H1 (cell line): ENCODE data around the gene MCAT. TPM values are rescaled to one million over a fixed set of nuclear protein-coding genes. Genes with fewer than 3 reads are reported as not detected.

ENCODE experiments used
- CTCF ChIA-PET: fragments of 300-600 bp; sonication (Branson Sonifier 250); formaldehyde crosslinking; loops from one replicate; lab custom pipeline; 2021; ENCODE audit not compliant: partially characterized antibody; lab: Charles Lee
- POLR2A ChIA-PET: fragments of 300-600 bp; sonication (Branson Sonifier 250); formaldehyde crosslinking; loops from one replicate; lab custom pipeline; 2021; ENCODE audit warnings: inconsistent platforms; ENCODE audit not compliant: partially characterized antibody; lab: Charles Lee
- DNase-seq, 2 experiments: peaks; one replicate each; pipeline versions ENCODE4 v3.0.0 to v3.0.0-alpha.2; 2010 to 2022; ENCODE audit warnings: low spot score in 2 of 2, low read depth in 1 of 2, mixed read lengths in 1 of 2
- FAIRE-seq: peaks from 2 replicates; lab custom pipeline; 2011; peaks lifted over from hg19 to GRCh38; lab: Jason Lieb, UNC
- H2AFZ ChIP-seq: 2 replicates; pipeline ENCODE4 v1.8.1; 2012; ENCODE audit warnings: low read length, inconsistent platforms
- H2AK5ac ChIP-seq: 2 replicates; pipeline ENCODE4 v1.6.1; 2013; ENCODE audit warnings: low read depth, low read length
- H2BK120ac ChIP-seq: replicated peaks from 2 replicates; pipeline ENCODE3; 2013; ENCODE audit warnings: low read depth, low read length, inconsistent platforms
- H2BK12ac ChIP-seq: 2 replicates; pipeline ENCODE4 v1.6.1; 2013; ENCODE audit warnings: low read depth, low read length
- H2BK15ac ChIP-seq: 2 replicates; pipeline ENCODE4 v1.6.1; 2013; ENCODE audit warnings: low read length
- H2BK20ac ChIP-seq: 2 replicates; pipeline ENCODE4 v1.6.1; 2013; ENCODE audit warnings: low read length
- H2BK5ac ChIP-seq: 2 replicates; pipeline ENCODE4 v1.6.1; 2013; ENCODE audit warnings: low read depth, low read length
- H3K14ac ChIP-seq: 2 replicates; pipeline ENCODE4 v1.6.1; 2013; ENCODE audit warnings: inconsistent platforms; ENCODE audit not compliant: insufficient read length
- H3K18ac ChIP-seq: 2 replicates; pipeline ENCODE4 v1.6.1; 2013; ENCODE audit warnings: low read length; ENCODE audit errors: extremely low read depth
- H3K23ac ChIP-seq: 2 replicates; pipeline ENCODE4 v1.6.1; 2013; ENCODE audit warnings: inconsistent platforms; ENCODE audit not compliant: insufficient read length
- H3K23me2 ChIP-seq: 2 replicates; pipeline ENCODE4 v1.6.1; 2013; ENCODE audit warnings: low read depth, low read length
- H3K27ac ChIP-seq: 2 replicates; pipeline ENCODE4 v1.6.1; 2011; ENCODE audit warnings: low read depth, low read length, inconsistent platforms
- H3K27me3 ChIP-seq, 4 experiments: replicated peaks in 1 of 4; 1 replicate in 1 of 4; 2 replicates in 3 of 4; pipeline versions ENCODE4 v1.6.1 to v1.8.1; 2011 to 2013; ENCODE audit warnings: low read length in 3 of 4, mild to moderate bottlenecking in 3 of 4, inconsistent platforms in 2 of 4, mixed read lengths in 2 of 4, moderate library complexity in 1 of 4; ENCODE audit not compliant: control insufficient read depth in 3 of 4, insufficient read depth in 3 of 4; ENCODE audit errors: extremely low read depth in 1 of 4
- H3K36me3 ChIP-seq, 4 experiments: 2 replicates each; pipeline versions ENCODE4 v1.6.1 to v1.8.1; 2011 to 2013; ENCODE audit warnings: mild to moderate bottlenecking in 4 of 4, low read length in 3 of 4, moderate library complexity in 2 of 4, control low read depth in 1 of 4, inconsistent platforms in 1 of 4; ENCODE audit not compliant: insufficient read depth in 4 of 4, control insufficient read depth in 2 of 4
- H3K4ac ChIP-seq: replicated peaks from 2 replicates; pipeline ENCODE3; 2013; ENCODE audit warnings: low read length, low read depth, mixed read lengths, inconsistent platforms; ENCODE audit not compliant: insufficient read length
- H3K4me1 ChIP-seq, 4 experiments: replicated peaks in 1 of 4; 1 replicate in 1 of 4; 2 replicates in 3 of 4; pipeline versions ENCODE4 v1.6.1 to v1.8.1; 2011 to 2013; ENCODE audit warnings: low read length in 3 of 4, inconsistent platforms in 2 of 4, mixed read lengths in 1 of 4; ENCODE audit not compliant: insufficient read depth in 4 of 4, control insufficient read depth in 3 of 4
- H3K4me2 ChIP-seq, 2 experiments: 2 replicates each; pipeline versions ENCODE4 v1.6.1 to v1.8.1; 2011 to 2013; ENCODE audit warnings: low read depth in 2 of 2, low read length in 2 of 2, control low read depth in 1 of 2, inconsistent platforms in 1 of 2, mild to moderate bottlenecking in 1 of 2; ENCODE audit not compliant: insufficient read depth in 1 of 2
- H3K4me3 ChIP-seq, 4 experiments: fragments of 200-600, 300-600 bp in 1 of 4; sonication (generic), shearing (Covaris generic), sonication (Bioruptor Twin) in 1 of 4; 2 replicates each; pipeline versions ENCODE4 v1.5.1 to v1.8.1; 2011 to 2016; ENCODE audit warnings: low read length in 4 of 4, low read depth in 3 of 4, control low read depth in 2 of 4, inconsistent platforms in 2 of 4, mild to moderate bottlenecking in 2 of 4, mixed read lengths in 1 of 4, moderate library complexity in 1 of 4; ENCODE audit not compliant: insufficient read depth in 2 of 4; ENCODE audit errors: extremely low read depth in 1 of 4
- H3K56ac ChIP-seq: replicated peaks from 2 replicates; pipeline ENCODE3; 2013; ENCODE audit warnings: low read depth, mild to moderate bottlenecking, mixed read lengths, low read length, inconsistent platforms; ENCODE audit not compliant: insufficient read length
- H3K79me1 ChIP-seq: 2 replicates; pipeline ENCODE4 v1.6.1; 2013; ENCODE audit warnings: low read depth, low read length, control low read depth
- H3K79me2 ChIP-seq, 2 experiments: 2 replicates each; pipeline versions ENCODE4 v1.6.1 to v1.8.1; 2012 to 2013; ENCODE audit warnings: low read length in 2 of 2, mild to moderate bottlenecking in 2 of 2, inconsistent platforms in 1 of 2; ENCODE audit not compliant: insufficient read depth in 2 of 2, control insufficient read depth in 1 of 2
- H3K9ac ChIP-seq, 4 experiments: replicated peaks in 1 of 4; 1 replicate in 1 of 4; 2 replicates in 3 of 4; pipeline versions ENCODE4 v1.6.1 to v1.8.1; 2011 to 2013; ENCODE audit warnings: low read depth in 3 of 4, low read length in 3 of 4, control low read depth in 2 of 4, mild to moderate bottlenecking in 2 of 4, moderate library complexity in 2 of 4, inconsistent platforms in 1 of 4; ENCODE audit errors: extremely low read depth in 1 of 4
- H3K9me3 ChIP-seq, 2 experiments: 2 replicates each; pipeline versions ENCODE4 v1.6.1 to v1.8.1; 2012 to 2013; ENCODE audit warnings: mild to moderate bottlenecking in 2 of 2, moderate library complexity in 2 of 2, control low read depth in 1 of 2, inconsistent platforms in 1 of 2, low read depth in 1 of 2, low read length in 1 of 2, mixed read lengths in 1 of 2; ENCODE audit not compliant: insufficient read depth in 2 of 2
- H4K20me1 ChIP-seq, 2 experiments: replicated peaks in 1 of 2; 2 replicates each; pipeline versions ENCODE3 to v1.8.1; 2011 to 2013; ENCODE audit warnings: inconsistent platforms in 2 of 2, low read length in 2 of 2, mild to moderate bottlenecking in 1 of 2; ENCODE audit not compliant: insufficient read depth in 2 of 2, control insufficient read depth in 1 of 2
- H4K5ac ChIP-seq: 2 replicates; pipeline ENCODE4 v1.6.1; 2013; ENCODE audit warnings: low read length, low read depth, mixed read lengths, inconsistent platforms; ENCODE audit not compliant: insufficient read length
- H4K8ac ChIP-seq: 2 replicates; pipeline ENCODE4 v1.8.0; 2013; ENCODE audit warnings: mild to moderate bottlenecking, moderate library complexity, low read length, inconsistent platforms; ENCODE audit not compliant: insufficient read depth; ENCODE audit errors: extremely low read depth
- H4K91ac ChIP-seq: replicated peaks from 2 replicates; pipeline ENCODE3; 2013; ENCODE audit warnings: low read length, mixed read lengths, inconsistent platforms; ENCODE audit not compliant: insufficient read length
- HDAC6 ChIP-seq: IDR thresholded peaks from one replicate; pipeline ENCODE4 v1.7.1; 2012; ENCODE audit warnings: low read depth, mild to moderate bottlenecking, inconsistent platforms, low read length, moderate library complexity
- SIRT6 ChIP-seq: IDR thresholded peaks from one replicate; pipeline ENCODE4 v1.7.1; 2012; ENCODE audit warnings: low read length, inconsistent platforms
- WGBS, 2 experiments: shearing (Covaris generic) in 1 of 2; methylation state at CpG; one replicate each; pipeline versions ENCODE4 v1.1.6 to v1.1.7; 2013 to 2015; ENCODE audit warnings: low lambda C conversion rate in 2 of 2, mixed read lengths in 2 of 2, inconsistent platforms in 1 of 2, low coverage in 1 of 2, missing lambda C conversion rate in 1 of 2; ENCODE audit not compliant: insufficient replicate concordance in 2 of 2, insufficient coverage in 1 of 2, insufficient read length in 1 of 2; ENCODE audit errors: extremely low coverage in 1 of 2, missing lambda C conversion rate in 1 of 2; 5-methylcytosine and 5-hydroxymethylcytosine counted together
- polyA plus RNA-seq, 7 experiments: library from polyadenylated mRNA; depleted of rRNA in 3 of 7; stranded (reverse) in 5 of 7; unstranded in 2 of 7; fragments of >200 nt in 5 of 7; fragments of 200-250 nt in 2 of 7; gene quantifications; 1 replicate in 5 of 7; 2 replicates in 1 of 7; 4 replicates in 1 of 7; pipeline versions ENCODE4 v1.2.1 to v1.2.3, GENCODE V29; 2011 to 2013; ENCODE audit warnings: missing spikeins in 2 of 7, mixed read lengths in 2 of 7
- total RNA-seq: library from RNA; stranded (reverse); fragmentation: NEBNext Ultra II Directional; extraction: Animal tissue kit (Norgen Biotek cat#: 25700); gene quantifications from 2 replicates; pipeline ENCODE4 v1.2.1, GENCODE V29; 2021

Gene MCAT
- total and polyA plus RNA-seq, 2 of the 8 experiments (the other 6 are each of a cell fraction or from before 2014, with no cell fraction given): 15.8 to 17.4 TPM

DNA sequence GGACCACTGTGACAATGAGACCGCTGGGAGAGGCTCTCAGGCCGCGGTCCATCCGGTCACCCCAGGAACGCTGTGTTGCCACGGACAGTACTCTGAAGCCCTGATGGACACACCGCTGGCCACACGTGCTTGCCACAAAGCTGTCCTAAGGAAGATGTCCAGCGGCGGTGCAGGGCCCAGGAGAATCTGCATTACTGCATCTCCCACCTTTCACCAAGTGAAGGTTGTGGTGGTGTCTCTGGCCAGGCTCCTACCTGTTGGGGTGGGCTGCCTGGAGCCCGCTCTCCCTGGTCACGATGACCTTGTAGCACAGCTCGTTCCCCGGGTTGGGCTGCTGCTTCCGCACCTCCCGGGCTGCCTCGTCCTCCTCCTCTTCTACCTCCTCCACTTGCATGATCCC is 39.5 kb upstream of the MCAT start:
- no peak overlapping the region for H3K4ac ChIP-seq
- no peaks in the 10 kb centered on the region for H3K27me3 ChIP-seq
- ChIA-PET CTCF (interaction anchor here (0.6 to 12.4 kb wide), 4 partner anchors 20 to 453 kb away, joined by 3 to 104 read pairs (median 3); no protein-coding TSS in a partner anchor), POLR2A (interaction anchor here (1.0 to 5.0 kb wide), 4 partner anchors 9 to 18 kb away, joined by 3 to 29 read pairs (median 7); no protein-coding TSS in a partner anchor)
- H3K23ac ChIP-seq: no peak overlapping the region
- no peak overlapping the region for H2AFZ ChIP-seq
- H2BK5ac ChIP-seq: no peak overlapping the region
- no peak overlapping the region for H3K56ac ChIP-seq
- no peak overlapping the region for H3K18ac ChIP-seq
- no peaks in the 10 kb centered on the region for H3K9me3 ChIP-seq
- H2BK12ac ChIP-seq: no peak overlapping the region
- H3K9ac ChIP-seq: no peak overlapping the region
- no peak overlapping the region for H2BK15ac ChIP-seq
- no peak for DNase-seq
- H3K79me1 ChIP-seq: peaks cover 10% of the 10 kb centered on the region; the same call in 1 of the 2 replicates
- H4K8ac ChIP-seq: no peak overlapping the region
- no peak overlapping the region for H3K14ac ChIP-seq
- peaks cover 4 to 20% of the 10 kb centered on the region in 2 experiments for H4K20me1 ChIP-seq
- H3K4me3 ChIP-seq: no peak overlapping the region
- H2BK20ac ChIP-seq: no peak overlapping the region
- H3K4me1 ChIP-seq: peaks cover 0 to 11% (median 5%) of the 10 kb centered on the region in 4 experiments; a peak in 5 of 7 replicates
- H2BK120ac ChIP-seq: no peak overlapping the region
- H3K36me3 ChIP-seq: peaks cover 19 to 37% (median 32%) of the 10 kb centered on the region in 4 experiments; a peak in 7 of 8 replicates
- no peak for FAIRE-seq
- H3K4me2 ChIP-seq: no peak overlapping the region
- no peak for TF ChIP-seq HDAC6
- TF ChIP-seq SIRT6: no peak
- H2AK5ac ChIP-seq: no peak overlapping the region
- peaks cover 7% of the 10 kb centered on the region; the same call in 1 of the 2 replicates for H3K23me2 ChIP-seq
- H4K91ac ChIP-seq: no peak overlapping the region
- peaks cover 0 to 32% of the 10 kb centered on the region in 2 experiments; a peak in 3 of 4 replicates for H3K79me2 ChIP-seq
- no peak overlapping the region for H3K27ac ChIP-seq
- WGBS, 2 experiments: 97% methylated on average over 16 of the region's 17 CpGs; no CpG with 5 or more reads in 1 of the 2 experiments
- H4K5ac ChIP-seq: no peak overlapping the region
